ACC112 (cell line): Measurements from ENCODE around the gene METTL1.

Source experiments
- H2AFZ ChIP-seq: fragments of 200-600 bp; sonication (generic); one replicate; pipeline ENCODE4 v1.6.0; 2017; ENCODE audit warnings: antibody characterized with exemption, low read length; ENCODE audit not compliant: unreplicated experiment
- H3K27ac ChIP-seq: fragments of 200-600 bp; sonication (generic); 2 replicates; pipeline ENCODE4 v1.5.1; 2014; ENCODE audit warnings: low read depth, mild to moderate bottlenecking, antibody characterized with exemption, low read length, moderate library complexity
- H3K27me3 ChIP-seq: fragments of 200-600 bp; sonication (generic); 2 replicates; pipeline ENCODE4 v1.6.1; 2014; ENCODE audit warnings: mild to moderate bottlenecking, antibody characterized with exemption, low read length, moderate library complexity, mixed read lengths; ENCODE audit not compliant: insufficient read depth
- H3K36me3 ChIP-seq: fragments of 200-600 bp; sonication (generic); 2 replicates; pipeline ENCODE4 v1.6.1; 2016; ENCODE audit warnings: mild to moderate bottlenecking, antibody characterized with exemption, low read length, moderate library complexity, mixed read lengths; ENCODE audit not compliant: insufficient read depth
- H3K4me1 ChIP-seq: fragments of 200-600 bp; sonication (generic); one replicate; pipeline ENCODE4 v1.6.1; 2016; ENCODE audit warnings: low read length, mixed read lengths; ENCODE audit not compliant: insufficient read depth, unreplicated experiment, control insufficient read depth
- H3K4me3 ChIP-seq: fragments of 200-600 bp; sonication (generic); 2 replicates; pipeline ENCODE4 v1.5.1; 2014; ENCODE audit warnings: mild to moderate bottlenecking, low read depth, low read length
- H3K79me2 ChIP-seq: fragments of 200-600 bp; sonication (generic); one replicate; pipeline ENCODE4 v1.6.0; 2016; ENCODE audit warnings: low read length; ENCODE audit not compliant: control insufficient read depth, unreplicated experiment, insufficient read depth

METTL1 gene

GRCh38 chr12:57770734-57771133, 1.2 kb downstream of the METTL1 start:
- no peaks in the 10 kb centered on the region for H3K36me3 ChIP-seq
- peak overlapping the region; percentile 75 for H3K4me3 ChIP-seq
- peaks cover 10% of the 10 kb centered on the region; the same call in 1 of the 2 replicates for H3K27me3 ChIP-seq
- no peak overlapping the region for H2AFZ ChIP-seq
- H3K79me2 ChIP-seq: peaks cover 9% of the 10 kb centered on the region
- H3K27ac ChIP-seq: peak overlapping the region; percentile 74; the same call in 1 of the 2 replicates
- H3K4me1 ChIP-seq: peaks cover 18% of the 10 kb centered on the region

DNA sequence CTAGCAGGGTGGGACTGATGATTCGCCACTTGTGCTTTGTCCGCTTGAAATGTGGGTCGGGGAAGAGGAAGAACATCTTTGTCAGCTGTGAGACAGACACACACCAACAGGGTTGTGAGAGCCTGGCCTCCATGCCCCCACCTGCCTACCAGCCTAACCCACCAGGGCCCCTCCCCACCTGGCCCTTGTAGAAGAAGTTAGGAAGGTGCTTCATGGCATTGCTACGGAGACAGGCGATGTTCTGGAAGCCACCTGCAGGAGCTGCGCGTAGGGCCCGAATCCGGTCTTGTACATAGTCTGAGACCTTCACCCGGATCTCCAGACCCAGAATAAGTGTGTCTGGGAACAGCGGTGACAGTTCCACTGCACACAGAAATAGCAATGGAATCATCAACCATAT, 2.3 kb downstream of the METTL1 start:
- peaks cover 9% of the 10 kb centered on the region for H3K79me2 ChIP-seq
- peaks cover 21% of the 10 kb centered on the region for H3K4me1 ChIP-seq
- H3K27ac ChIP-seq: no peak overlapping the region
- H2AFZ ChIP-seq: no peak overlapping the region
- no peak overlapping the region for H3K4me3 ChIP-seq
- no peaks in the 10 kb centered on the region for H3K36me3 ChIP-seq
- peaks cover 22% of the 10 kb centered on the region for H3K27me3 ChIP-seq

GRCh38 chr12:57767876-57768275, 4.0 kb downstream of the METTL1 start:
- H3K27me3 ChIP-seq: peaks cover 33% of the 10 kb centered on the region
- H3K36me3 ChIP-seq: no peaks in the 10 kb centered on the region
- H3K4me1 ChIP-seq: peaks cover 21% of the 10 kb centered on the region
- H3K27ac ChIP-seq: no peak overlapping the region
- peaks cover 2% of the 10 kb centered on the region for H3K79me2 ChIP-seq
- no peak overlapping the region for H3K4me3 ChIP-seq
- no peak overlapping the region for H2AFZ ChIP-seq

DNA sequence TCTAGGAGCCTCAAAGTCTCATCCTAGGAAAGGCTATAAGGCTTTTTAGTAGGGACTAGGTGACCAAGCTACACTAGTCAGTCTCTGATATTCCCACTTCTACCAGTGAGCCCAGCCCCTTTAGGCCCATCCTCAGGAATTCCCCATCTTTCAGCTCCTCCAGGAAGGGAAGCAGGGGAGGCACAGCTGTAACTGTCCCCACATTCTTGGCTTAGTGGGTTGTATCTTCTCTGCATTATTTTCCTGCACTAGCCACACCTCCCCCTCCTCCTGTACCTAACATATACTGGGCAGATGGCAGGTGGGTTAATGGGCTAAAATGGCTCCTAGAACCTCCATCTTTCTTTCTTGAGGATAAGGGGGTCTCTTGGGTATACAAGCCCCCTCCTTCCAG, 4.6 kb downstream of the METTL1 start:
- H3K27ac ChIP-seq: no peak overlapping the region
- H3K79me2 ChIP-seq: no peaks in the 10 kb centered on the region
- H3K36me3 ChIP-seq: no peaks in the 10 kb centered on the region
- no peak overlapping the region for H2AFZ ChIP-seq
- H3K27me3 ChIP-seq: peaks cover 33% of the 10 kb centered on the region
- H3K4me1 ChIP-seq: peaks cover 21% of the 10 kb centered on the region
- peak overlapping the region; percentile 65; the same call in 1 of the 2 replicates for H3K4me3 ChIP-seq

DNA sequence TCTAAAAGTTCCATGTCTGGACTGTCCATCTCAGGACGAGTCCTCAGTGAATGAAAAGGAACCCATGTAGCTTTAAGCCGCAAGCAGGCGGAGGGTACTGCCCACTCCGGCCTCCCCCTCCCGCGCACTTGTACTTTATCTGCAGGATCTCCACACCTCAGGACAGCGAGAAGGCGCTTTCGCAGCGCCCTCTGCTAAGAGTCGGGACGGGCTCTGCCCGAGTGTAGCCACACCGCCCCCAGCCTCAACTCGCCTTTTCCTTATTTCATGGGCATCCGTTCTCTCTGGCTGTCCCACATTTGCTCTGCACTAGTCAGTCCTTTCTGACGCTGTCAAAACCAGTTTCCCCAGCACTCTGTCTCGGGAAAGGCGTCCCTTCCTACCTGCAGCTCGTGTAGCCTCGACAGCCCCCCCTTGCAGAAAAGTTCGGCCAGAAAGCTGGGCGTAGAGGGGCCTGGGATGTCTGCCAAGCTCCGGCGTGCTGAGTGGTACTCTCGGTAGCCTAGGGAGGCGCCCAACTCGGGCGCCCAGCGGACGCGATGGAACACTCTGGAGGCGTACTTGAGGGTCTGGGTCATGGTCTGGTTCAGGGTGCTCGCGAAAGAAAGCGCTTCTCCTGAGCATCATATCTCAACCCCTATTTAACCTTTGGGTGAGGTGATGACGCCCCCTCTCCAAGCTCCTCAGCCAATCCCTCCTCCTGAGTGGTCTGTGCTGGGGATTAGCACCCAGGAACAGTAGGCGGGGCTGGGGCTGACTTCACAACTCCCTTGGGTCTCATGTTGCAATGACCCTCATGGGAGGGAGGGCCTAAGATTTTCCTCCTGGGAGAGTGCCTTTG, 5.2 kb downstream of the METTL1 start, which contains the start of gene CYP27B1:
Gene CYP27B1 (minus strand): TSS at position 615 of the 841 bp plus-strand sequence. CDS start 37 bp downstream, at position 578.
- Histone ChIP-seq H3K79me2 (no peaks in the 10 kb centered on the region), H3K27ac (no peak within 1 kb of the TSS), H3K36me3 (no peaks in the 10 kb centered on the region), H3K4me1 (peaks cover 21% of the 10 kb centered on the region), H2AFZ (no peak within 1 kb of the TSS), H3K27me3 (peaks cover 33% of the 10 kb centered on the region), H3K4me3 (peak within 1 kb of the TSS; percentile 65)

GRCh38 chr12:57765698-57766463, 6.0 kb downstream of the METTL1 start:
- Histone ChIP-seq H3K27ac (no peak overlapping the region), H3K79me2 (no peaks in the 10 kb centered on the region), H3K36me3 (no peaks in the 10 kb centered on the region), H2AFZ (no peak overlapping the region), H3K4me3 (peak overlapping the region; percentile 65), H3K27me3 (peaks cover 33% of the 10 kb centered on the region), H3K4me1 (peaks cover 21% of the 10 kb centered on the region)

- H3K27ac ChIP-seq: no peak overlapping the region
- peaks cover 21% of the 10 kb centered on the region for H3K4me1 ChIP-seq
- H3K4me3 ChIP-seq: peak overlapping the region; percentile 65
- H3K36me3 ChIP-seq: no peaks in the 10 kb centered on the region
- H3K27me3 ChIP-seq: peaks cover 33% of the 10 kb centered on the region
- no peaks in the 10 kb centered on the region for H3K79me2 ChIP-seq
- no peak overlapping the region for H2AFZ ChIP-seq
These were observed 6.8 kb downstream of the METTL1 start for GRCh38 chr12:57765003-57765697.

DNA sequence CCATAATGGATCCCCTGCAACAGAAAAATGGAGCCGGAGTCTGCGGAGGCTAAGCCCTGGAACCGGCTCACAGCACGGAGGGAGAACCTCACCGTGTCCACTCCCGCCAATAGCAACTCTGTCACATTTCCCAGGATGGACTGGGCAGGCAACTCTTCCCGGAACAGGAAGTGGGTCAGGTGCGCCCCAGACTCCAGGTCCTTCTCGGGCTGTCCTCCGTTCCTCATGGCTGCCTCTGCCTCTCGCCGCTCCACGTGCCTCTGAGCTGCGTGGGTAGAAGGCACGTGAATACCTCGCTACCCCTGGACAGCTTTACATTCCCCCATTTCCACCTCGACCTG, 7.3 kb downstream of the METTL1 start:
- H3K27ac ChIP-seq: no peak overlapping the region
- H3K27me3 ChIP-seq: peaks cover 33% of the 10 kb centered on the region
- H2AFZ ChIP-seq: no peak overlapping the region
- H3K4me1 ChIP-seq: peaks cover 21% of the 10 kb centered on the region
- H3K4me3 ChIP-seq: peak overlapping the region; percentile 65
- no peaks in the 10 kb centered on the region for H3K36me3 ChIP-seq
- no peaks in the 10 kb centered on the region for H3K79me2 ChIP-seq

DNA sequence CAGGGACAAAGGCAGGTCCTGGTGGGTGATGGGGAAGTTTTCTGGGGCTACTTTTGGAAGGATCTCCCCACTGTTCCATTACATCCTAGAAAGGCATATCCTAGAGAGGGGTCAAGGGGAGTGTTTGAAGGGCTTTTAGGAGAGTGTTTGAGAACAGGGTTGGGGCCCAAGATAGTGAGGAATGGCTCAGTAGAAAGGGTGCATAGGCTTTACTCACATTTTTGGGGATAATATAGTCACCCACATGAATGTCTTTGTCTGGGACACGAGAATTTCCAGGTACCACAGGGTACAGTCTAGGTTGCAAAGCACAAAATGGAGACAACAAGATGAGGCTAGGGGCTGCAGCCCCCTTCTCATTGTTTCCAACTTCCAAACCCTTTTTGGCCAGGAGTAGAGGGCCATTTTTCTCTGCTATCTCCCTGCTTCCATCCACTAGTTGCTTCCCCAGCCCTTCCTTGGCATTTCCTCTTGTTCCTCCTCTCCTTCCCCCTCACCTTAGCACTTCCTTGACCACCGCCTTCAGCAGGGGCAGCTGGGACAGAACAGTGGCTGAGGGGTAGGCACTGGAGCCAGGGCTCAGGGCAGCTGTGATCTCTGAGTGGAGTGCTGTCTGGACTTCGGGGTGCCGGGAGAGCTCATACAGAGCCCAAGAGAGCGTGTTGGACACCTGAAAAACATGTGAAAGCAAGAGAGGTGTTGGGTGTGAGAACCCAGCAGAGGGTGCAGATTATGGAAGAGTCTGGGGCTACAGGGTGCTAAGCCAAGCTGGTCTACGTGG, 7.8 kb downstream of the METTL1 start:
- Histone ChIP-seq H3K27me3 (peaks cover 33% of the 10 kb centered on the region), H3K4me1 (peaks cover 21% of the 10 kb centered on the region), H3K27ac (no peak overlapping the region), H2AFZ (no peak overlapping the region), H3K4me3 (no peak overlapping the region), H3K79me2 (no peaks in the 10 kb centered on the region), H3K36me3 (no peaks in the 10 kb centered on the region)

- Histone ChIP-seq H2AFZ (no peak overlapping the region), H3K27ac (no peak overlapping the region), H3K79me2 (no peaks in the 10 kb centered on the region), H3K4me3 (no peak overlapping the region), H3K4me1 (peaks cover 19% of the 10 kb centered on the region), H3K36me3 (no peaks in the 10 kb centered on the region), H3K27me3 (peaks cover 33% of the 10 kb centered on the region)
These were observed 9.4 kb downstream of the METTL1 start for GRCh38 chr12:57762463-57762862.
